Activated effector memory CD4-positive, alpha-beta T cell treated with anti-CD3 and anti-CD28 coated beads, Interleukin-2, amount 50 U/mL, for 16 hours (primary cell): ENCODE data around the gene FEZ2.

Experiments used
- DNase-seq: peaks from one replicate; pipeline ENCODE4 v3.0.0-alpha.2; 2020

The FEZ2 gene

GRCh38 chr2:36560726-36561125 is 37.2 kb downstream of the FEZ2 start:
- no peak for DNase-seq

- DNase-seq = no peak
These were observed 38.6 kb downstream of the FEZ2 start for GRCh38 chr2:36559221-36559942.

- no peak for DNase-seq
These were observed 41.1 kb downstream of the FEZ2 start for GRCh38 chr2:36556842-36557241.

- no peak for DNase-seq
These were observed 42.2 kb downstream of the FEZ2 start for GRCh38 chr2:36555789-36556188.

- no peak for DNase-seq
These were observed 43.4 kb downstream of the FEZ2 start for GRCh38 chr2:36554531-36554930.

- no peak for DNase-seq
These were observed 44.3 kb downstream of the FEZ2 start for GRCh38 chr2:36553683-36554082.

GRCh38 chr2:36550006-36550405 is 48.0 kb downstream of the FEZ2 start:
- DNase-seq = no peak

- DNase-seq = no peak
These were observed 48.8 kb downstream of the FEZ2 start for GRCh38 chr2:36549165-36549574.

GRCh38 chr2:36547906-36548305 is 50.1 kb downstream of the FEZ2 start:
- no peak for DNase-seq

- DNase-seq = no peak
These were observed 52.0 kb downstream of the FEZ2 start for GRCh38 chr2:36545871-36546416.

GRCh38 chr2:36544638-36545338 is 53.2 kb downstream of the FEZ2 start:
- no peak for DNase-seq

GRCh38 chr2:36541891-36542595 is 55.9 kb downstream of the FEZ2 start:
- no peak for DNase-seq

- no peak for DNase-seq
These were observed 56.8 kb downstream of the FEZ2 start for GRCh38 chr2:36540986-36541754.

GRCh38 chr2:36539631-36540030 is 58.3 kb downstream of the FEZ2 start:
- no peak for DNase-seq

GRCh38 chr2:36538335-36538734 is 59.6 kb downstream of the FEZ2 start:
- DNase-seq = no peak

- DNase-seq = no peak
These were observed 61.2 kb downstream of the FEZ2 start for GRCh38 chr2:36536776-36537175.

GRCh38 chr2:36535099-36535498 is 62.9 kb downstream of the FEZ2 start:
- no peak for DNase-seq

- DNase-seq = no peak
These were observed 63.6 kb downstream of the FEZ2 start for GRCh38 chr2:36534275-36534799.

GRCh38 chr2:36530983-36531354 is 67.0 kb downstream of the FEZ2 start:
- no peak for DNase-seq

GRCh38 chr2:36530178-36530982 is 67.6 kb downstream of the FEZ2 start:
- DNase-seq = no peak

GRCh38 chr2:36528766-36529392 is 69.1 kb downstream of the FEZ2 start:
- DNase-seq = no peak
